ENCODE data around the gene GRIK3.

DNA sequence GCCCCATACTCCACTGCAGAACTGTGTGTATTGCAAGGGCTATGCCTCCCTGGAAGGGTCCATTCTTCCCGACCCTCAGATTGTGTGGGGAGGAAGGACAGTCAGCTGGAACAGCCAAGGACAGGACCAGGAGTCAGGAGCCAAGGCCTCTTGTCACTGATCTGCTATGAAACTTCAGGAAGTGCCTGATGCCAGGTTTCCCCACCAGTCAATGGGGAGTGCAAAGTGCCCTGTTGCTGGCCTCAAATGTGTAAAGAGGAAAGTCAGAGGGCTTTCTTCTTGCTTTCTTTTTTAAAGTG is 168.8 kb downstream of the GRIK3 start:
- TF ChIP-seq, protein P1, sequence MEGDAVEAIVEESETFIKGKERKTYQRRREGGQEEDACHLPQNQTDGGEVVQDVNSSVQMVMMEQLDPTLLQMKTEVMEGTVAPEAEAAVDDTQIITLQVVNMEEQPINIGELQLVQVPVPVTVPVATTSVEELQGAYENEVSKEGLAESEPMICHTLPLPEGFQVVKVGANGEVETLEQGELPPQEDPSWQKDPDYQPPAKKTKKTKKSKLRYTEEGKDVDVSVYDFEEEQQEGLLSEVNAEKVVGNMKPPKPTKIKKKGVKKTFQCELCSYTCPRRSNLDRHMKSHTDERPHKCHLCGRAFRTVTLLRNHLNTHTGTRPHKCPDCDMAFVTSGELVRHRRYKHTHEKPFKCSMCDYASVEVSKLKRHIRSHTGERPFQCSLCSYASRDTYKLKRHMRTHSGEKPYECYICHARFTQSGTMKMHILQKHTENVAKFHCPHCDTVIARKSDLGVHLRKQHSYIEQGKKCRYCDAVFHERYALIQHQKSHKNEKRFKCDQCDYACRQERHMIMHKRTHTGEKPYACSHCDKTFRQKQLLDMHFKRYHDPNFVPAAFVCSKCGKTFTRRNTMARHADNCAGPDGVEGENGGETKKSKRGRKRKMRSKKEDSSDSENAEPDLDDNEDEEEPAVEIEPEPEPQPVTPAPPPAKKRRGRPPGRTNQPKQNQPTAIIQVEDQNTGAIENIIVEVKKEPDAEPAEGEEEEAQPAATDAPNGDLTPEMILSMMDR (tag by site-specific recombination; IDR thresholded peaks at IDR 0.05) = no peak
- TF ChIP-seq ZBTB7A (tag by site-specific recombination; IDR thresholded peaks at IDR 0.05; ENCODE audit: low read depth) (no peak), ZNF274 (IDR thresholded peaks at IDR 0.05; ENCODE audit: low read length) (no peak), ZNF274 (tag by site-specific recombination; IDR thresholded peaks at IDR 0.05; ENCODE audit: borderline replicate concordance) (no peak), YY1 (tag by site-specific recombination; IDR thresholded peaks at IDR 0.05) (no peak), ZNF600 (tag by site-specific recombination; IDR thresholded peaks at IDR 0.05) (no peak)
- TF ChIP-seq, protein P2, sequence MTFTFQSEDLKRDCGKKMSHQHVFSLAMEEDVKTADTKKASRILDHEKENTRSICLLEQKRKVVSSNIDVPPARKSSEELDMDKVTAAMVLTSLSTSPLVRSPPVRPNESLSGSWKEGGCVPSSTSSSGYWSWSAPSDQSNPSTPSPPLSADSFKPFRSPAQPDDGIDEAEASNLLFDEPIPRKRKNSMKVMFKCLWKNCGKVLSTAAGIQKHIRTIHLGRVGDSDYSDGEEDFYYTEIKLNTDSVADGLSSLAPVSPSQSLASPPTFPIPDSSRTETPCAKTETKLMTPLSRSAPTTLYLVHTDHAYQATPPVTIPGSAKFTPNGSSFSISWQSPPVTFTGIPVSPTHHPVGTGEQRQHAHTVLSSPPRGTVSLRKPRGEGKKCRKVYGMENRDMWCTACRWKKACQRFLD (tag by site-specific recombination; IDR thresholded peaks at IDR 0.05) = no peak
